GM18517 (cell line): ENCODE data around the gene SCN9A.
"Not testable (repeated sequence)": the region's sequence is repeated elsewhere in the genome, so short reads cannot be mapped to it uniquely, and the experiment has no call there.

ENCODE experiments used
- ATAC-seq: cut with Tn5 transposase; IDR thresholded peaks from one replicate; pipeline ENCODE4 v1.9.1; 2021; ENCODE audit warnings: mild to moderate bottlenecking, moderate library complexity; ENCODE audit not compliant: unreplicated experiment

The SCN9A gene

DNA sequence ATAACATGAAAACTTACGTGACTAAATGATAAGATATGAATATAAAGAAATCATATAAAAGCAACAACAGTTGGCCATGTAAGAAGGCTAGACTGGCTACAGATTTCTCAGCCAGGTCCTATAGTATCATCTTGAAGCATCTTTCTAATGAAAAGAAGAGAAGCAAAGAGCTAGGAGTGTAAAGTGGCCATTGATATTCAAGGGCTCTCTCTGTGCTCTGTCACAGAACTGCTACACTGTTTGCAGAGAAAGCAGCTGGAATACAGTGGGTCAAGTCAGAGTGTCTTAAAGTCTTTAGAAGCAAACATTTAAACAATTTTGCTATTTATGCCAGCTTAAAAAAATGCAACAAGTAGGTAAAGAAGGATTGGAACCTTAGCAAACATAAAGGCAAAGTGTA lies 118.8 kb downstream of the SCN9A start:
- ATAC-seq: no peak

DNA sequence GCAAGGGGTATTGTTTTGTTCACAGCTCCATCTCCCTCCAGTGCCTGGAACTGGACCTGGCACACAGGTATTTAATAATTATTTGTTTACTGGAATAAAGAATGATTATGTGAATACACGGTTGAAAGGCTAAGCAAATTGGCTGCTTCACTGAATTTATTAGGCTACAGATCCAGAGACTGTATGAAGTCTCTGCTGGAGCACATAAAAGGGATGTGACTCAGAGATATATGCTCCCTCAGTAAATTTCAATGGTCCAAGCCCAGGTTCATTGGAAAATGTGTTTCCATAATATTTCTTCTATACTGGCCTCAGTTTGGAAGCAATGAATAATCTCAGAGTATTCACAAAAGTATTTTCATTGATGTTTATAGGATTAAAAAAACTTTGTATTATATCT lies 126.4 kb downstream of the SCN9A start:
- no peak for ATAC-seq

DNA sequence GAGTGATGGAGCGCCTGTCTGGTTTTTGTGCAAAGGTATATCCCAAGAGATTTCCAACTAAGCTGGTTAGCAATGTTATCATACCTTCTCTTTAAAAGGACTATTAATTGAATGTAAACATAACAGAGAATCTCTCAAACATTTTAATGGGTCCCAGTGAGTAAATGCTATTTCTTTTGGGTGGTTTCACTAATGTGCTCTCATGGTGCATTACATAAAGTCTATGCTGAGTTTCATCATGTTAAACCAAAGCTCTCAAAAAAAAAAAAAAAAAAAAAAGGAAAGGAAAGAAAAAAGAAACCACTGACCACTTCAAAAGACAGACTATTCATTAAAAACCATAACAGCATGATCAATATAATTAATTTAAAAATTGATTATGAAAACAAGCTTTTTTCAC lies 128.8 kb downstream of the SCN9A start:
- ATAC-seq: no peak

GRCh38 chr2:166242309-166242708 lies 133.4 kb downstream of the SCN9A start:
- no peak for ATAC-seq

- no peak for ATAC-seq
Measured at GRCh38 chr2:166240387-166241313, 135.1 kb downstream of the SCN9A start.

- ATAC-seq: no peak
Measured at GRCh38 chr2:166239548-166239947, 136.2 kb downstream of the SCN9A start.

DNA sequence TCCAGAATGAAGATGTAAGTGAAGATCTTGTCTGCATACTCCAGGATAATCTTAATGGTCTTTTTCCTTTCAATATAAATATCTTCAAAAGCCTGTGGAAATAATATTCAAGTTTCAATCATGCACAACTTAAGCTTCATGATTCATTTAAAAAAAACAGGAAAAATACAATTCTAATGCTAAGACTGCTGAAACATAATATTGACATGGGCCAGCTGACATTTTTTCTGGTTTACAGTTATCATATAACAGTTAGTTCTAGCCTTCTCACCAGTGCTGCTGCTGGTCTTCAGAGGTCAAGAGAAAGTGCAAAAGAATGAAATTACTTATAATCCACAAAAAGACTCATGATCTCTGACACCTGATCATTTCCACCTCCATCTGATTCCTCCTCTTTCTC lies 137.6 kb downstream of the SCN9A start:
- ATAC-seq: no peak

GRCh38 chr2:166234112-166234846 lies 141.5 kb downstream of the SCN9A start:
- ATAC-seq: no peak

DNA sequence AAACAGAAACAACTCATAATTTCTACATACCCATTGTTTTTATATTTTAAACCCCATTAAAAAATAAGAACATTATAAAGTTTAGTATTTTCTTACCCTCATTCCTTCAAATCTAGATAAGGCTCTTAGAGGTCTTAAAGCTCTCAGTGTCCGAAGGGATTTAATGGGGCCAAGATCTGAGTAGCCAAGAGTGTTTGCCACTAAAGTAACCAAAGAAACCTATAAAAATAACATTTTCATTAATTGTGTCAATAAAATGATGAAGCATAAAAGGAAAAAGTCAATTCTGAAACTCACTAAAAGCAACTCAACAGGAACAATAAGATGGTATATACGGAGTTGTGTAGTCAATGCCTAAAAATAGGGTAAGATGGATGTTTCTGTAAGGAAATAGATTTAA lies 142.5 kb downstream of the SCN9A start:
- no peak for ATAC-seq

DNA sequence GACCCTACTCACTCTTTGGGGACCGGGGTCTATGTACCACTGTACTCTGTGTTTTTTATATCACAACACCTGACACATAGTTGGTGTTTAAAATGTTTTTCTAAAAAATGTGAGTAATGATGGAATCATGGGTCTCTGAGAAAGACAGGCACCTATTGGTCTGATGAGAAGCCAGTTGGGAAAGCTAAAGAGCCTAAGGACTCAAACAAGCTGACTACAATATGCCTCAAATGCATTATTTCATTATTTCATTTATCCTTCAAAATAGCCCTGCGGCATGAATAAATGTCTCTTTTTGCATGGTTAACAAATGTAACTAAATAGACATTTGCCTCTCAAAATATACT lies 145.0 kb downstream of the SCN9A start:
- ATAC-seq: no peak

- ATAC-seq: no peak
Measured at GRCh38 chr2:166230024-166230723, 145.6 kb downstream of the SCN9A start.

- ATAC-seq: no peak
Measured at GRCh38 chr2:166229678-166230023, 146.1 kb downstream of the SCN9A start.

DNA sequence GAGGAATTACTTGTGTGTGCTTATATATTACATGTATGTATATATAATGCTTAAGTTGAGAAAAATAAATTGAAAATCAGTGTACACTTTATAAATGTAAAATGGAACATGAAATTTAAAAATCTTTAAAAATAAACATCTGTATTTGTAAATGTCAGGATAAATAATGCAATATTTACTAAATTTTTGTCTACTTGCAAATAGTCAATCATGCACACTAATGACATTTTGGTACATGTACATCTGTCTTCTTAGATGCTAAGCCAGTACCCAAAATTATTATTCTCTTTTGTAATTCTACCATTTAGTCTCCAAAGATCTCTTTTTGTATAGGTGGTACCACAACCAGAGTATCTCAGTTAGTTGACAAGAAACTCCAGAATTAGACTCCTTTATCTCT lies 151.5 kb downstream of the SCN9A start:
- no peak for ATAC-seq

DNA sequence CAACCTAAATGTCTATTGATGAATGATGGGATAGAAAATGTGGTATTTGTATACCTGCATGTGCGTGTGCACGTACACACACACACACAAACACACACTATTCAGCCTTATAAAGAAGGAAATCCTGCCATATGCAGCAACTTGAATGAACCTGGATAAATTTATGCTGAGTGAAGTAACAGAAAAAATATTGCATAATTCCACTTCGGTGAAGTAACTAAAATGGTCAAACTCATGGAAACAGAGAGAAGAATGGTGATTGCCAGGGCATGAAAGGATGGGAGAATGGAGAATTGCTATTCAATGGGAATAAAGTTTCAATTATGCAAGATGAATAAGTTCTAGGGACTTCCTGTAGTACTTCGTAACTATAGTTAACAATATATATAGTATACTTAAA lies 152.4 kb downstream of the SCN9A start:
- no peak for ATAC-seq

DNA sequence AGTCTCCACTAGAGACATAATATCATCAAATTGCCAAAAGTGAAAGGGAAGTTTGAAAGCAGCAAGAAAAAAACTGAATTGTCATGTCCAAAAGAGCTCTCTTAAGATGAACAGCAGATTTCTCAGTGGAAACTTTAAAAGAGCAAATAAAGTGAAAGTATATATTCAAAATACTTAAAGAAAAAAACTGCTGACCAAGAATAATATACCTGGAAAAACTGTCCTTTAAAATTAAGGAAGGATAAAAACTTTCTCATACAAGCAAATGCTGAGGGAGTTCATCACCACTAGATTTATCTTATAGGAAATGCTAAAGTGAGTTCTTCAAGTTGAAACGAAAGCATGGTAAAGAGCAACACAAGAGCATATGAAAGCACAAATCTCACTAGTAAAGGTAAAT lies 164.7 kb downstream of the SCN9A start:
- no peak for ATAC-seq

DNA sequence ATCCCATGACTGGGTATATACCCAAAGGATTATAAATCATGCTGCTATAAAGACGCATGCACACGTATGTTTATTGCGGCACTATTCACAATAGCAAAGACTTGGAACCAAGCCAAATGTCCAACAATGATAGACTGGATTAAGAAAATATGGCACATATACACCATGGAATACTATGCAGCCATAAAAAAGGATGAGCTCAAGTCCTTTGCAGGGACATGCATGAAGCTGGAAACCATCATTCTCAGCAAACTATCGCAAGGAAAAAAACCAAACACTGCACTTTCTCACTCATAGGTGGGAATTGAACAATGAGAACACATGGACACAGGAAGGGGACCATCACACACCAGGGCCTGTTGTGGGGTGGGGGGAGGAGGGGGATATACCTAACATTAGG lies 165.8 kb downstream of the SCN9A start:
- not testable (repeated sequence) for ATAC-seq

GRCh38 chr2:166209367-166209766 lies 166.4 kb downstream of the SCN9A start:
- not testable (repeated sequence) for ATAC-seq

- ATAC-seq: not testable (repeated sequence)
Measured at GRCh38 chr2:166206153-166206552, 169.6 kb downstream of the SCN9A start.

DNA sequence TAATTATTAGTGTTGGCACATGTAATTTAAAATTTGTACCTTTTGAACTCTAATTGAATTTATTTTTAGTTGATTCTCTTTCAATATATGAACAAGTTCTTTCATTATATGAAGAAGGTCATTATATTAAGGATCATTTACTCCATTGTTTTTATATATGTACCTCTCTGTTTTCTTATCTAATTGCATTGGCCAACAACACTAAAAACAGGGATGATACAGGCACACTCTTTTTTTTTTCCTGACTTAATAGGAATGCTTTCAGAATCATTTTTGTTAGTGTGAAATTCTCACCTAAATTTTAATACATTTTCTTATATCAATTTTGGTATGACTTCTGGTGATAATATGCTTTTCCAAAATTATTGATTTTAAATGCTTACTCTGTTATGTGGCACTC lies 173.0 kb downstream of the SCN9A start:
- ATAC-seq: no peak

DNA sequence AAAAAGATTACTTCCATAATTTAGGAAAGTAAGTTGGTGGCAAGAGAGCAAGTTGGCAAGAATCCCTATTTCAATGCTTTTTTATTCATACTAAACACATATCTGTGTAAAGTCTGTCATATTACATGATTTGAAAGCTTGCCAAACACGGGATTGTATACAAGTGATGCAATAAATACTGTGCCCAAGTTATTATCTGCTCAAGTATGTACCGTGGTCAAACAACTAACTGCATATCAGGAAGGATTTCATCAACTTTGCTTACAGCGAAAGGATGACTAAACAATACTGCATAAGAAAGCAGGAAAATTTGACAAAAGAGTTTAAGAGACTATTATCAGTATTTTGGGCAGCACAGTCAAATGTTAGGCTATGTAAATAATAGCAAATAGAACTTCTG lies 178.3 kb downstream of the SCN9A start:
- no peak for ATAC-seq

GRCh38 chr2:166193407-166193806 lies 182.3 kb downstream of the SCN9A start:
- ATAC-seq: no peak

GRCh38 chr2:166188084-166188483 lies 187.7 kb downstream of the SCN9A start:
- ATAC-seq: no peak
